HCT116 (cell line): ENCODE data around the gene PRPF19. TPM values are rescaled to one million over a fixed set of nuclear protein-coding genes. Genes with fewer than 3 reads are reported as not detected.

Source experiments
- ATAC-seq: fragments of 200-7000 bp; cut with Tn5 transposase; 2 replicates; pipeline ENCODE4 v1.9.1; 2020; ENCODE audit warnings: mild to moderate bottlenecking, moderate library complexity
- BruUV-seq: library from RNA; stranded (reverse); fragments of 400-500 nt; replicated peaks from 2 replicates; lab custom pipeline; 2021; lab: Mats Ljungman, UMichigan
- CTCF ChIA-PET: fragments of 300-600 bp; sonication (Branson Sonifier 250); formaldehyde crosslinking; loops from one replicate; lab custom pipeline; 2021; ENCODE audit warnings: antibody characterized with exemption; lab: Charles Lee
- POLR2A ChIA-PET: fragments of 300-600, 350-600 bp; sonication (Branson Sonifier 250); formaldehyde crosslinking; loops from one replicate; lab custom pipeline; 2021; ENCODE audit warnings: antibody characterized with exemption; lab: Charles Lee
- RAD21 ChIA-PET, 2 experiments: fragments of 300-600 bp; sonication (Branson Sonifier 250); formaldehyde crosslinking; loops; one replicate each; lab custom pipeline; 2023; ENCODE audit warnings: low total read pairs in 2 of 2; ENCODE audit not compliant: uncharacterized antibody in 2 of 2, unreplicated experiment in 2 of 2, low non-redundant PET in 1 of 2; lab: Charles Lee
- DNase-seq: peaks from one replicate; pipeline ENCODE4 v3.0.0-alpha.2; 2010; ENCODE audit warnings: low read depth, low spot score
- H2AFZ ChIP-seq: fragments of 200-600 bp; shearing (Covaris generic), sonication (generic); 2 replicates; pipeline ENCODE4 v1.6.1; 2017; ENCODE audit warnings: low read depth, mixed run types, mixed read lengths, antibody characterized with exemption, low read length; ENCODE audit not compliant: poor library complexity, severe bottlenecking
- H3K27ac ChIP-seq: 2 replicates; pipeline ENCODE4 v1.5.1; 2012; ENCODE audit warnings: low read depth, low read length
- H3K27me3 ChIP-seq: fragments of 200-600 bp; sonication (generic); 2 replicates; pipeline ENCODE4 v1.6.1; 2016; ENCODE audit warnings: mixed run types, low read length, mixed read lengths; ENCODE audit not compliant: insufficient read depth
- H3K36me3 ChIP-seq, 2 experiments: fragments of 200-500 bp in 1 of 2; fragments of 200-600 bp in 1 of 2; sonication (Bioruptor generic) in 1 of 2; sonication (generic) in 1 of 2; 2 replicates each; pipeline versions ENCODE4 v1.5.1 to v1.6.1; 2014 to 2016; ENCODE audit warnings: low read length in 2 of 2, inconsistent platforms in 1 of 2, mixed read lengths in 1 of 2, mixed run types in 1 of 2; ENCODE audit not compliant: insufficient read depth in 2 of 2, control insufficient read depth in 1 of 2
- H3K4me1 ChIP-seq, 2 experiments: fragments of 200-600 bp in 1 of 2; sonication (generic) in 1 of 2; 2 replicates each; pipeline versions ENCODE4 v1.5.1 to v1.6.1; 2012 to 2017; ENCODE audit warnings: low read length in 2 of 2, inconsistent platforms in 1 of 2, mild to moderate bottlenecking in 1 of 2, mixed read lengths in 1 of 2, mixed run types in 1 of 2, moderate library complexity in 1 of 2; ENCODE audit not compliant: insufficient read depth in 2 of 2, control insufficient read depth in 1 of 2
- H3K4me2 ChIP-seq: fragments of 200-600 bp; sonication (generic); 2 replicates; pipeline ENCODE4 v1.6.1; 2017; ENCODE audit warnings: mixed run types, low read length, mixed read lengths
- H3K4me3 ChIP-seq, 2 experiments: fragments of 200-600 bp in 1 of 2; sonication (generic) in 1 of 2; replicated peaks in 1 of 2; 2 replicates each; pipeline ENCODE4 v1.5.1; 2011 to 2016; ENCODE audit warnings: low read length in 2 of 2, control low read depth in 1 of 2, low read depth in 1 of 2, mild to moderate bottlenecking in 1 of 2, mixed read lengths in 1 of 2, mixed run types in 1 of 2
- H3K79me2 ChIP-seq: fragments of 200-600 bp; sonication (generic); 2 replicates; pipeline ENCODE4 v1.6.1; 2017; ENCODE audit warnings: mild to moderate bottlenecking, mixed run types, low read length, moderate library complexity, mixed read lengths; ENCODE audit not compliant: insufficient read depth
- H3K9ac ChIP-seq: fragments of 200-600 bp; sonication (generic); 2 replicates; pipeline ENCODE4 v1.6.1; 2016; ENCODE audit warnings: low read length, mixed read lengths
- H3K9me2 ChIP-seq: fragments of 200-600 bp; sonication (generic), shearing (Covaris generic); 2 replicates; pipeline ENCODE4 v1.6.1; 2017; ENCODE audit warnings: mixed run types, mild to moderate bottlenecking, moderate library complexity; ENCODE audit not compliant: insufficient read depth
- H3K9me3 ChIP-seq, 2 experiments: fragments of 200-500 bp in 1 of 2; fragments of 200-600 bp in 1 of 2; sonication (Bioruptor generic) in 1 of 2; sonication (generic) in 1 of 2; 2 replicates each; pipeline ENCODE4 v1.6.1; 2014 to 2017; ENCODE audit warnings: low read length in 2 of 2, mixed read lengths in 2 of 2, inconsistent platforms in 1 of 2, low read depth in 1 of 2, mild to moderate bottlenecking in 1 of 2, mixed run types in 1 of 2, moderate library complexity in 1 of 2; ENCODE audit not compliant: control insufficient read depth in 1 of 2, insufficient read depth in 1 of 2
- H4K20me1 ChIP-seq: fragments of 200-600 bp; sonication (generic), shearing (Covaris generic); 2 replicates; pipeline ENCODE4 v1.6.1; 2017; ENCODE audit warnings: mixed run types, mild to moderate bottlenecking, moderate library complexity; ENCODE audit not compliant: insufficient read depth
- ATF3 ChIP-seq: IDR thresholded peaks from 2 replicates; pipeline ENCODE4 v1.6.1; 2012
- CBX3 ChIP-seq: IDR thresholded peaks from 2 replicates; pipeline ENCODE4 v1.6.1; 2012; ENCODE audit warnings: low read depth
- CEBPB ChIP-seq: IDR thresholded peaks from 2 replicates; pipeline ENCODE4 v1.6.1; 2012; ENCODE audit warnings: low read depth
- EGR1 ChIP-seq: IDR thresholded peaks from 2 replicates; pipeline ENCODE4 v1.6.1; 2012; ENCODE audit warnings: low read depth
- EZH2 ChIP-seq: fragments of 200-600 bp; sonication (generic); IDR thresholded peaks from 2 replicates; pipeline ENCODE4 v1.6.1; 2017; ENCODE audit warnings: antibody characterized with exemption, mixed run types
- FOSL1 ChIP-seq: IDR thresholded peaks from 2 replicates; pipeline ENCODE4 v1.6.1; 2012; ENCODE audit warnings: low read depth
- JUND ChIP-seq: IDR thresholded peaks from 2 replicates; pipeline ENCODE4 v1.6.1; 2012
- POLR2A ChIP-seq: IDR thresholded peaks from 2 replicates; pipeline ENCODE4 v1.7.0; 2011; ENCODE audit warnings: borderline replicate concordance; ENCODE audit not compliant: insufficient read depth, insufficient read length; ENCODE audit errors: extremely low read depth
- POLR2AphosphoS5 ChIP-seq: IDR thresholded peaks from 2 replicates; pipeline ENCODE4 v1.6.1; 2011; ENCODE audit warnings: mild to moderate bottlenecking, low read depth, low read length, moderate library complexity
- YY1 ChIP-seq: IDR thresholded peaks from 2 replicates; pipeline ENCODE4 v1.6.1; 2011; ENCODE audit warnings: low read length, low read depth, moderate library complexity, mild to moderate bottlenecking; ENCODE audit not compliant: insufficient replicate concordance; ENCODE audit errors: extremely low read depth
- ZNF274 ChIP-seq: fragments of 200-500 bp; sonication (Bioruptor generic); IDR thresholded peaks from 2 replicates; pipeline ENCODE4 v1.6.1; 2014; ENCODE audit warnings: mild to moderate bottlenecking, low read depth, low read length, inconsistent platforms
- intact Hi-C: fragments of 100-400 bp; cut with micrococcal nuclease; formaldehyde crosslinking; loops from 2 replicates; pipeline ENCODE4 v1.10.0; 2022
- total RNA-seq: library from RNA; stranded (reverse); gene quantifications from one replicate; pipeline ENCODE4 v1.2.1, GENCODE V29; 2021; ENCODE audit not compliant: unreplicated experiment
- TF ChIP-seq, protein P1 (sequence below): IDR thresholded peaks from 2 replicates; pipeline ENCODE4 v1.6.1; 2012; ENCODE audit warnings: low read depth

The PRPF19 gene
- total RNA-seq, 1 experiment from 2014 or later, result 156 TPM

- Histone ChIP-seq H3K4me1 (peaks cover 29 to 65% of the 10 kb centered on the region in 2 experiments), H3K4me3 (no peak overlapping the region), H3K4me2 (peak overlapping the region; percentile 61), H3K36me3 (peaks cover 9 to 23% of the 10 kb centered on the region in 2 experiments; a peak in 2 of 4 replicates), H3K9me2 (no peaks in the 10 kb centered on the region), H2AFZ (no peak overlapping the region), H3K79me2 (peaks cover 57% of the 10 kb centered on the region), H3K27me3 (no peaks in the 10 kb centered on the region), H4K20me1 (no peaks in the 10 kb centered on the region; the same call in 1 of the 2 replicates), H3K27ac (no peak overlapping the region), H3K9ac (peak overlapping the region; percentile 9; the same call in 1 of the 2 replicates), H3K9me3 (no peaks in the 10 kb centered on the region)
- no peak for ATAC-seq
- ChIA-PET POLR2A (no interaction called here), RAD21 (no interaction called here), CTCF (interaction anchor here (1.4 kb wide), 1 partner anchor 20 kb away, joined by 6 read pairs; no protein-coding TSS in a partner anchor)
- intact Hi-C loops, result loop anchor here (10.0 kb wide), 1 partner anchor 266 kb away; no protein-coding TSS in a partner anchor
- TF ChIP-seq ZNF274, result no peak
- TF ChIP-seq CEBPB, result no peak
- no peak for TF ChIP-seq EZH2
- no peak for TF ChIP-seq POLR2AphosphoS5
- no peak for TF ChIP-seq CBX3
- no peak for TF ChIP-seq FOSL1
- TF ChIP-seq, protein P1, sequence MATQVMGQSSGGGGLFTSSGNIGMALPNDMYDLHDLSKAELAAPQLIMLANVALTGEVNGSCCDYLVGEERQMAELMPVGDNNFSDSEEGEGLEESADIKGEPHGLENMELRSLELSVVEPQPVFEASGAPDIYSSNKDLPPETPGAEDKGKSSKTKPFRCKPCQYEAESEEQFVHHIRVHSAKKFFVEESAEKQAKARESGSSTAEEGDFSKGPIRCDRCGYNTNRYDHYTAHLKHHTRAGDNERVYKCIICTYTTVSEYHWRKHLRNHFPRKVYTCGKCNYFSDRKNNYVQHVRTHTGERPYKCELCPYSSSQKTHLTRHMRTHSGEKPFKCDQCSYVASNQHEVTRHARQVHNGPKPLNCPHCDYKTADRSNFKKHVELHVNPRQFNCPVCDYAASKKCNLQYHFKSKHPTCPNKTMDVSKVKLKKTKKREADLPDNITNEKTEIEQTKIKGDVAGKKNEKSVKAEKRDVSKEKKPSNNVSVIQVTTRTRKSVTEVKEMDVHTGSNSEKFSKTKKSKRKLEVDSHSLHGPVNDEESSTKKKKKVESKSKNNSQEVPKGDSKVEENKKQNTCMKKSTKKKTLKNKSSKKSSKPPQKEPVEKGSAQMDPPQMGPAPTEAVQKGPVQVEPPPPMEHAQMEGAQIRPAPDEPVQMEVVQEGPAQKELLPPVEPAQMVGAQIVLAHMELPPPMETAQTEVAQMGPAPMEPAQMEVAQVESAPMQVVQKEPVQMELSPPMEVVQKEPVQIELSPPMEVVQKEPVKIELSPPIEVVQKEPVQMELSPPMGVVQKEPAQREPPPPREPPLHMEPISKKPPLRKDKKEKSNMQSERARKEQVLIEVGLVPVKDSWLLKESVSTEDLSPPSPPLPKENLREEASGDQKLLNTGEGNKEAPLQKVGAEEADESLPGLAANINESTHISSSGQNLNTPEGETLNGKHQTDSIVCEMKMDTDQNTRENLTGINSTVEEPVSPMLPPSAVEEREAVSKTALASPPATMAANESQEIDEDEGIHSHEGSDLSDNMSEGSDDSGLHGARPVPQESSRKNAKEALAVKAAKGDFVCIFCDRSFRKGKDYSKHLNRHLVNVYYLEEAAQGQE, result no peak
- TF ChIP-seq ATF3, result no peak
- no peak for TF ChIP-seq YY1
- no peak for TF ChIP-seq EGR1
- no peak for TF ChIP-seq POLR2A
- TF ChIP-seq JUND, result no peak
- BruUV-seq, result no TSS peak
- no peak for DNase-seq
Observed at GRCh38 chr11:60918939-60919265, 12.5 kb upstream of the PRPF19 start.
